HepG2 (cell line): ENCODE measurements around the gene THADA. TPM values are rescaled to one million over a fixed set of nuclear protein-coding genes. Genes with fewer than 3 reads are reported as not detected.

ENCODE experiments used
- CCDC6 ChIP-seq: sonication (generic); formaldehyde crosslinking; IDR thresholded peaks from 2 replicates; pipeline ENCODE4 v1.8.1; 2022; ENCODE audit warnings: mild to moderate bottlenecking, missing genetic modification reagents, moderate library complexity
- JUND ChIP-seq: sonication (generic); formaldehyde crosslinking; IDR thresholded peaks from 2 replicates; pipeline ENCODE4 v1.8.0; 2022; ENCODE audit warnings: mild to moderate bottlenecking, missing genetic modification reagents
- KDM6A ChIP-seq: IDR thresholded peaks from 2 replicates; pipeline ENCODE4 v1.6.1; 2016; ENCODE audit warnings: low read depth
- RFX1 ChIP-seq: fragments of 450-650 bp; IDR thresholded peaks from 2 replicates; pipeline ENCODE4 v1.6.1; 2017
- SALL1 ChIP-seq: sonication (generic); formaldehyde crosslinking; IDR thresholded peaks from 2 replicates; pipeline ENCODE4 v1.8.0; 2022; ENCODE audit warnings: mild to moderate bottlenecking, missing genetic modification reagents
- TP53 ChIP-seq: sonication (generic); formaldehyde crosslinking; conservative IDR thresholded peaks from 2 replicates; pipeline ENCODE4 v1.4.0; 2020; ENCODE audit warnings: missing genetic modification reagents
- ZNF124 ChIP-seq: sonication (generic); formaldehyde crosslinking; IDR thresholded peaks from 2 replicates; pipeline ENCODE4 v1.4.0; 2020; ENCODE audit warnings: missing genetic modification reagents
- polyA plus RNA-seq, 8 experiments: library from polyadenylated mRNA; depleted of rRNA in 3 of 8; stranded (reverse) in 7 of 8; unstranded in 1 of 8; fragments of >200 nt; fragmentation: Illumina TruSeq in 4 of 8; extraction: Trizol in 4 of 8; gene quantifications; 2 replicates each; pipeline versions ENCODE4 v1.2.1 to v1.2.3, GENCODE V29; 2011 to 2016; ENCODE audit warnings: low read depth in 4 of 8, missing spikeins in 1 of 8, mixed read lengths in 1 of 8; ENCODE audit not compliant: insufficient read depth in 1 of 8
- total RNA-seq, 5 experiments: library from RNA; depleted of rRNA; stranded (reverse); fragments of >200 nt; fragmentation: Illumina TruSeq; extraction: Trizol; gene quantifications; 2 replicates each; pipeline ENCODE4 v1.2.3, GENCODE V29; 2016; ENCODE audit warnings: low read depth in 1 of 5
- TF ChIP-seq, protein P1 (sequence below): sonication (generic); formaldehyde crosslinking; IDR thresholded peaks from 2 replicates; pipeline ENCODE4 v1.4.0; 2020; ENCODE audit warnings: missing genetic modification reagents
- TF ChIP-seq, protein P2 (sequence below): sonication (generic); formaldehyde crosslinking; IDR thresholded peaks from 2 replicates; pipeline ENCODE4 v1.4.0; 2020; ENCODE audit warnings: mild to moderate bottlenecking, missing genetic modification reagents, borderline replicate concordance
- TF ChIP-seq, protein P3 (sequence below): sonication (generic); formaldehyde crosslinking; IDR thresholded peaks from 2 replicates; pipeline ENCODE4 v1.4.0; 2020; ENCODE audit warnings: missing genetic modification reagents
- TF ChIP-seq, protein P4 (sequence below): sonication (generic); formaldehyde crosslinking; IDR thresholded peaks from 2 replicates; pipeline ENCODE4 v1.4.0; 2020; ENCODE audit warnings: missing genetic modification reagents, borderline replicate concordance
- TF ChIP-seq, protein P5 (sequence below), 2 experiments: IDR thresholded peaks; 2 replicates each; pipeline ENCODE4 v1.6.1; 2011 to 2012; ENCODE audit warnings: low read length in 2 of 2, borderline replicate concordance in 1 of 2, low read depth in 1 of 2, mild to moderate bottlenecking in 1 of 2, moderate library complexity in 1 of 2

THADA gene
- total and polyA plus RNA-seq, 2 of the 13 experiments (the other 11 are each of a cell fraction or from before 2014, with no cell fraction given): 12.7 to 21.7 TPM

DNA sequence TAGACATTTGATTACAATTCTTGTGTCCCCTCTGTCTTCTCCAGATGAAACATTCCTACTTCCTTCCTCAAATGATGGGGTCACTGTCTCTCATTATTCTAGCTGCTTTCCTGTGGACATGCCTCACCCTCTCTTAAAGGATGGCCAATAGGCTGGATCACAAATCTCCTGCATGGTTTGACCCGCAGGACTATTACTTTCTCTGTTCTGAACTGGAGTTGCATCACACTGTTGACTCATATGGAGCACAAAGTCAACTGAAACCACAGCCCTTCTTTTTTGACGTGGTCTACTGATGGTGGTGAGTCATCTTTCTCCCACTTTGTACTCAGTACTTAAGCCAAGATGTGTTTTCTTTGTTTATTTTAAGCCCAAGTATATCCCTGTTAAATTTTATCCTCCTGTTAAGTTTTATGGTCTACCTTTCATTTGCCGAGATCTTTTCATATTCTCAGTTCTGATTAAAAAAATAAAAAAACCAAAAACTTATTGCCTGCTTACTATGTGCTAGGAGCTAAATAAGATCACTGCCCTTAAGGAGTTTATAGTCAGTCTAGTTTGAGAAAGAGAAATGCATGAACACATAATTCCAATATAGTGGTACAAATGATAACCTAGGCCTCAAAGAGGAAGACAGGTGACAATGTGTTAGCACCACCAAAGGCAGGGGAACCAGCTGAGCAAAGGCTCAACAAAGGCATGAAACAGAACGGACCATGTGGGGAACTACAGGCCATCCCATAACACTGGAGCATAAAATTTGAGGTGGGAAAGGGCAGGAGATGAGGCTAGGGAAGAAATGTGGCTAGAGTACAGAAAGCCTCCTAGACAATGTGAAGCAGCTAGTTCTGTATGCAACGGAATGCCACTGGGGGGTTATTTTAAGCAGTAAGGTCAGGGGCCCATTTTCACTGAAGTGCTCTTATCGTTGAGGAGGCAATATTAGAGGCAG, 301.8 kb downstream of the THADA start (continued):
- peak; percentile 82; the same call in 1 of the 2 replicates for TF ChIP-seq CCDC6
- TF ChIP-seq, protein P1, sequence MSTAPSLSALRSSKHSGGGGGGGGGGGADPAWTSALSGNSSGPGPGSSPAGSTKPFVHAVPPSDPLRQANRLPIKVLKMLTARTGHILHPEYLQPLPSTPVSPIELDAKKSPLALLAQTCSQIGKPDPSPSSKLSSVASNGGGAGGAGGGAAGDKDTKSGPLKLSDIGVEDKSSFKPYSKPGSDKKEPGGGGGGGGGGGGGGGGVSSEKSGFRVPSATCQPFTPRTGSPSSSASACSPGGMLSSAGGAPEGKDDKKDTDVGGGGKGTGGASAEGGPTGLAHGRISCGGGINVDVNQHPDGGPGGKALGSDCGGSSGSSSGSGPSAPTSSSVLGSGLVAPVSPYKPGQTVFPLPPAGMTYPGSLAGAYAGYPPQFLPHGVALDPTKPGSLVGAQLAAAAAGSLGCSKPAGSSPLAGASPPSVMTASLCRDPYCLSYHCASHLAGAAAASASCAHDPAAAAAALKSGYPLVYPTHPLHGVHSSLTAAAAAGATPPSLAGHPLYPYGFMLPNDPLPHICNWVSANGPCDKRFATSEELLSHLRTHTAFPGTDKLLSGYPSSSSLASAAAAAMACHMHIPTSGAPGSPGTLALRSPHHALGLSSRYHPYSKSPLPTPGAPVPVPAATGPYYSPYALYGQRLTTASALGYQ (CRISPR knock-in tag): peak; percentile 96
- TF ChIP-seq, protein P2, sequence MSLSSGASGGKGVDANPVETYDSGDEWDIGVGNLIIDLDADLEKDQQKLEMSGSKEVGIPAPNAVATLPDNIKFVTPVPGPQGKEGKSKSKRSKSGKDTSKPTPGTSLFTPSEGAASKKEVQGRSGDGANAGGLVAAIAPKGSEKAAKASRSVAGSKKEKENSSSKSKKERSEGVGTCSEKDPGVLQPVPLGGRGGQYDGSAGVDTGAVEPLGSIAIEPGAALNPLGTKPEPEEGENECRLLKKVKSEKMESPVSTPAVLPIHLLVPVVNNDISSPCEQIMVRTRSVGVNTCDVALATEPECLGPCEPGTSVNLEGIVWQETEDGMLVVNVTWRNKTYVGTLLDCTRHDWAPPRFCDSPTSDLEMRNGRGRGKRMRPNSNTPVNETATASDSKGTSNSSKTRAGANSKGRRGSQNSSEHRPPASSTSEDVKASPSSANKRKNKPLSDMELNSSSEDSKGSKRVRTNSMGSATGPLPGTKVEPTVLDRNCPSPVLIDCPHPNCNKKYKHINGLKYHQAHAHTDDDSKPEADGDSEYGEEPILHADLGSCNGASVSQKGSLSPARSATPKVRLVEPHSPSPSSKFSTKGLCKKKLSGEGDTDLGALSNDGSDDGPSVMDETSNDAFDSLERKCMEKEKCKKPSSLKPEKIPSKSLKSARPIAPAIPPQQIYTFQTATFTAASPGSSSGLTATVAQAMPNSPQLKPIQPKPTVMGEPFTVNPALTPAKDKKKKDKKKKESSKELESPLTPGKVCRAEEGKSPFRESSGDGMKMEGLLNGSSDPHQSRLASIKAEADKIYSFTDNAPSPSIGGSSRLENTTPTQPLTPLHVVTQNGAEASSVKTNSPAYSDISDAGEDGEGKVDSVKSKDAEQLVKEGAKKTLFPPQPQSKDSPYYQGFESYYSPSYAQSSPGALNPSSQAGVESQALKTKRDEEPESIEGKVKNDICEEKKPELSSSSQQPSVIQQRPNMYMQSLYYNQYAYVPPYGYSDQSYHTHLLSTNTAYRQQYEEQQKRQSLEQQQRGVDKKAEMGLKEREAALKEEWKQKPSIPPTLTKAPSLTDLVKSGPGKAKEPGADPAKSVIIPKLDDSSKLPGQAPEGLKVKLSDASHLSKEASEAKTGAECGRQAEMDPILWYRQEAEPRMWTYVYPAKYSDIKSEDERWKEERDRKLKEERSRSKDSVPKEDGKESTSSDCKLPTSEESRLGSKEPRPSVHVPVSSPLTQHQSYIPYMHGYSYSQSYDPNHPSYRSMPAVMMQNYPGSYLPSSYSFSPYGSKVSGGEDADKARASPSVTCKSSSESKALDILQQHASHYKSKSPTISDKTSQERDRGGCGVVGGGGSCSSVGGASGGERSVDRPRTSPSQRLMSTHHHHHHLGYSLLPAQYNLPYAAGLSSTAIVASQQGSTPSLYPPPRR (CRISPR knock-in tag): peak; percentile 97
- peak; percentile 83; the same call in 1 of the 2 replicates for TF ChIP-seq KDM6A (CRISPR knock-in tag)
- peak; percentile 93 for TF ChIP-seq SALL1 (CRISPR knock-in tag)
- TF ChIP-seq, protein P3, sequence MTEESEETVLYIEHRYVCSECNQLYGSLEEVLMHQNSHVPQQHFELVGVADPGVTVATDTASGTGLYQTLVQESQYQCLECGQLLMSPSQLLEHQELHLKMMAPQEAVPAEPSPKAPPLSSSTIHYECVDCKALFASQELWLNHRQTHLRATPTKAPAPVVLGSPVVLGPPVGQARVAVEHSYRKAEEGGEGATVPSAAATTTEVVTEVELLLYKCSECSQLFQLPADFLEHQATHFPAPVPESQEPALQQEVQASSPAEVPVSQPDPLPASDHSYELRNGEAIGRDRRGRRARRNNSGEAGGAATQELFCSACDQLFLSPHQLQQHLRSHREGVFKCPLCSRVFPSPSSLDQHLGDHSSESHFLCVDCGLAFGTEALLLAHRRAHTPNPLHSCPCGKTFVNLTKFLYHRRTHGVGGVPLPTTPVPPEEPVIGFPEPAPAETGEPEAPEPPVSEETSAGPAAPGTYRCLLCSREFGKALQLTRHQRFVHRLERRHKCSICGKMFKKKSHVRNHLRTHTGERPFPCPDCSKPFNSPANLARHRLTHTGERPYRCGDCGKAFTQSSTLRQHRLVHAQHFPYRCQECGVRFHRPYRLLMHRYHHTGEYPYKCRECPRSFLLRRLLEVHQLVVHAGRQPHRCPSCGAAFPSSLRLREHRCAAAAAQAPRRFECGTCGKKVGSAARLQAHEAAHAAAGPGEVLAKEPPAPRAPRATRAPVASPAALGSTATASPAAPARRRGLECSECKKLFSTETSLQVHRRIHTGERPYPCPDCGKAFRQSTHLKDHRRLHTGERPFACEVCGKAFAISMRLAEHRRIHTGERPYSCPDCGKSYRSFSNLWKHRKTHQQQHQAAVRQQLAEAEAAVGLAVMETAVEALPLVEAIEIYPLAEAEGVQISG (CRISPR knock-in tag): peak; percentile 80
- TF ChIP-seq, protein P4, sequence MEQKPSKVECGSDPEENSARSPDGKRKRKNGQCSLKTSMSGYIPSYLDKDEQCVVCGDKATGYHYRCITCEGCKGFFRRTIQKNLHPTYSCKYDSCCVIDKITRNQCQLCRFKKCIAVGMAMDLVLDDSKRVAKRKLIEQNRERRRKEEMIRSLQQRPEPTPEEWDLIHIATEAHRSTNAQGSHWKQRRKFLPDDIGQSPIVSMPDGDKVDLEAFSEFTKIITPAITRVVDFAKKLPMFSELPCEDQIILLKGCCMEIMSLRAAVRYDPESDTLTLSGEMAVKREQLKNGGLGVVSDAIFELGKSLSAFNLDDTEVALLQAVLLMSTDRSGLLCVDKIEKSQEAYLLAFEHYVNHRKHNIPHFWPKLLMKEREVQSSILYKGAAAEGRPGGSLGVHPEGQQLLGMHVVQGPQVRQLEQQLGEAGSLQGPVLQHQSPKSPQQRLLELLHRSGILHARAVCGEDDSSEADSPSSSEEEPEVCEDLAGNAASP (CRISPR knock-in tag): peak; percentile 77; the same call in 1 of the 2 replicates
- TF ChIP-seq TP53: no peak
- peak; percentile 100 for TF ChIP-seq JUND
- peak; percentile 85 for TF ChIP-seq ZNF124 (CRISPR knock-in tag)
- TF ChIP-seq, protein P5, sequence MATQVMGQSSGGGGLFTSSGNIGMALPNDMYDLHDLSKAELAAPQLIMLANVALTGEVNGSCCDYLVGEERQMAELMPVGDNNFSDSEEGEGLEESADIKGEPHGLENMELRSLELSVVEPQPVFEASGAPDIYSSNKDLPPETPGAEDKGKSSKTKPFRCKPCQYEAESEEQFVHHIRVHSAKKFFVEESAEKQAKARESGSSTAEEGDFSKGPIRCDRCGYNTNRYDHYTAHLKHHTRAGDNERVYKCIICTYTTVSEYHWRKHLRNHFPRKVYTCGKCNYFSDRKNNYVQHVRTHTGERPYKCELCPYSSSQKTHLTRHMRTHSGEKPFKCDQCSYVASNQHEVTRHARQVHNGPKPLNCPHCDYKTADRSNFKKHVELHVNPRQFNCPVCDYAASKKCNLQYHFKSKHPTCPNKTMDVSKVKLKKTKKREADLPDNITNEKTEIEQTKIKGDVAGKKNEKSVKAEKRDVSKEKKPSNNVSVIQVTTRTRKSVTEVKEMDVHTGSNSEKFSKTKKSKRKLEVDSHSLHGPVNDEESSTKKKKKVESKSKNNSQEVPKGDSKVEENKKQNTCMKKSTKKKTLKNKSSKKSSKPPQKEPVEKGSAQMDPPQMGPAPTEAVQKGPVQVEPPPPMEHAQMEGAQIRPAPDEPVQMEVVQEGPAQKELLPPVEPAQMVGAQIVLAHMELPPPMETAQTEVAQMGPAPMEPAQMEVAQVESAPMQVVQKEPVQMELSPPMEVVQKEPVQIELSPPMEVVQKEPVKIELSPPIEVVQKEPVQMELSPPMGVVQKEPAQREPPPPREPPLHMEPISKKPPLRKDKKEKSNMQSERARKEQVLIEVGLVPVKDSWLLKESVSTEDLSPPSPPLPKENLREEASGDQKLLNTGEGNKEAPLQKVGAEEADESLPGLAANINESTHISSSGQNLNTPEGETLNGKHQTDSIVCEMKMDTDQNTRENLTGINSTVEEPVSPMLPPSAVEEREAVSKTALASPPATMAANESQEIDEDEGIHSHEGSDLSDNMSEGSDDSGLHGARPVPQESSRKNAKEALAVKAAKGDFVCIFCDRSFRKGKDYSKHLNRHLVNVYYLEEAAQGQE (IDR thresholded peaks at IDR 0.05; ENCODE audit: borderline replicate concordance in 1 of 2, low read depth in 1 of 2, low read length in 2 of 2): peak in 1 of 2 experiments; percentile 58; a peak in 1 of 4 replicates
- no peak for TF ChIP-seq RFX1
